Muscle of leg (tissue), 11 donors: Measurements from ENCODE around the gene SLC12A7. TPM values are rescaled to one million over a fixed set of nuclear protein-coding genes. Genes with fewer than 3 reads are reported as not detected.

Source experiments
- DNase-seq: peaks from one replicate; pipeline ENCODE4 v3.0.0; 2013
- H3K27ac ChIP-seq: one replicate; pipeline ENCODE4 v1.5.1; 2013; ENCODE audit warnings: mild to moderate bottlenecking, low read length, control low read depth
- H3K27me3 ChIP-seq: one replicate; pipeline ENCODE4 v1.6.1; 2013; ENCODE audit warnings: low read length; ENCODE audit not compliant: control insufficient read depth, insufficient read depth
- H3K36me3 ChIP-seq: one replicate; pipeline ENCODE4 v1.6.1; 2013; ENCODE audit warnings: low read length; ENCODE audit not compliant: control insufficient read depth, insufficient read depth
- H3K4me1 ChIP-seq: one replicate; pipeline ENCODE4 v1.6.1; 2013; ENCODE audit warnings: low read length; ENCODE audit not compliant: control insufficient read depth, insufficient read depth
- H3K4me3 ChIP-seq: one replicate; pipeline ENCODE4 v1.5.1; 2013; ENCODE audit warnings: low read length, control low read depth
- H3K9me3 ChIP-seq: replicated peaks from 2 replicates; pipeline ENCODE4 v1.6.1; 2013; ENCODE audit warnings: low read depth, low read length; ENCODE audit not compliant: control insufficient read depth
- WGBS: methylation state at CpG from one replicate; pipeline ENCODE4 v1.1.5; 2013; ENCODE audit warnings: missing lambda C conversion rate; ENCODE audit not compliant: insufficient coverage; 5-methylcytosine and 5-hydroxymethylcytosine counted together
- polyA plus RNA-seq, 8 donors: library from polyadenylated mRNA; unstranded; fragments of 120-200 nt; gene quantifications; one replicate each; pipeline versions ENCODE4 v1.2.1 to v1.2.3, GENCODE V29; 2013; ENCODE audit warnings: inconsistent platforms in 1 of 8, low replicate concordance in 1 of 8; ENCODE audit not compliant: insufficient read length in 8 of 8, insufficient read depth in 1 of 8
- total RNA-seq: library from RNA; stranded (reverse); fragments of 120-200 nt; gene quantifications from one replicate; pipeline ENCODE4 v1.2.4, GENCODE V29; 2013

SLC12A7 gene
- total and polyA plus RNA-seq, 9 donors, result 5.5 to 12.5 (median 10.8) TPM

GRCh38 chr5:1041225-1042143 lies 70.4 kb downstream of the SLC12A7 start:
- H3K27me3 ChIP-seq, result no peaks in the 10 kb centered on the region
- no peak overlapping the region for H3K27ac ChIP-seq
- WGBS, result 89% methylated on average over 15 of the region's 15 CpGs

GRCh38 chr5:1040571-1040970 lies 71.3 kb downstream of the SLC12A7 start:
- H3K4me3 ChIP-seq, result no peak overlapping the region
- no peaks in the 10 kb centered on the region for H3K36me3 ChIP-seq
- H3K27ac ChIP-seq, result no peak overlapping the region
- 88% methylated on average over 7 of the region's 10 CpGs for WGBS
- no peak for DNase-seq
- H3K9me3 ChIP-seq, result no peaks in the 10 kb centered on the region
- H3K27me3 ChIP-seq, result no peaks in the 10 kb centered on the region
- H3K4me1 ChIP-seq, result peaks cover 2% of the 10 kb centered on the region

More at GRCh38 chr5:1041225-1042143, 70.4 kb downstream of the SLC12A7 start:
- Histone ChIP-seq H3K4me3 (no peak overlapping the region), H3K36me3 (no peaks in the 10 kb centered on the region), H3K4me1 (peaks cover 2% of the 10 kb centered on the region), H3K9me3 (no peaks in the 10 kb centered on the region)
- DNase-seq, result no peak

GRCh38 chr5:1039706-1040260 lies 72.1 kb downstream of the SLC12A7 start:
- Histone ChIP-seq H3K4me1 (peaks cover 2% of the 10 kb centered on the region), H3K27me3 (no peaks in the 10 kb centered on the region), H3K9me3 (no peaks in the 10 kb centered on the region), H3K4me3 (no peak overlapping the region), H3K27ac (no peak overlapping the region), H3K36me3 (no peaks in the 10 kb centered on the region)
- WGBS, result 91% methylated on average over 10 of the region's 18 CpGs
- DNase-seq, result no peak

- WGBS, result 87% methylated on average over 8 of the region's 16 CpGs
- peaks cover 2% of the 10 kb centered on the region for H3K4me1 ChIP-seq
Measured at GRCh38 chr5:1039210-1039548, 72.7 kb downstream of the SLC12A7 start.

GRCh38 chr5:1038417-1039209 lies 73.2 kb downstream of the SLC12A7 start:
- peaks cover 2% of the 10 kb centered on the region for H3K4me1 ChIP-seq
- no peak overlapping the region for H3K4me3 ChIP-seq
- 79% methylated on average over 26 of the region's 28 CpGs for WGBS
- no peak overlapping the region for H3K27ac ChIP-seq
- H3K36me3 ChIP-seq, result no peaks in the 10 kb centered on the region
- H3K9me3 ChIP-seq, result no peaks in the 10 kb centered on the region
- H3K27me3 ChIP-seq, result no peaks in the 10 kb centered on the region
- DNase-seq, result no peak

More at GRCh38 chr5:1039210-1039548, 72.7 kb downstream of the SLC12A7 start:
- Histone ChIP-seq H3K9me3 (no peaks in the 10 kb centered on the region), H3K4me3 (no peak overlapping the region), H3K27ac (no peak overlapping the region), H3K36me3 (no peaks in the 10 kb centered on the region), H3K27me3 (no peaks in the 10 kb centered on the region)
- no peak for DNase-seq

GRCh38 chr5:1037671-1038416 lies 74.0 kb downstream of the SLC12A7 start:
- no peak for DNase-seq
- no peaks in the 10 kb centered on the region for H3K27me3 ChIP-seq
- H3K27ac ChIP-seq, result no peak overlapping the region
- H3K9me3 ChIP-seq, result no peaks in the 10 kb centered on the region
- WGBS, result 89% methylated on average over 32 of the region's 43 CpGs
- H3K36me3 ChIP-seq, result no peaks in the 10 kb centered on the region
- H3K4me1 ChIP-seq, result peaks cover 2% of the 10 kb centered on the region
- H3K4me3 ChIP-seq, result no peak overlapping the region

GRCh38 chr5:1037123-1037670 lies 74.7 kb downstream of the SLC12A7 start:
- WGBS, result 71% methylated on average over 14 of the region's 16 CpGs
- Histone ChIP-seq H3K27me3 (no peaks in the 10 kb centered on the region), H3K27ac (no peak overlapping the region), H3K36me3 (no peaks in the 10 kb centered on the region), H3K4me1 (peaks cover 2% of the 10 kb centered on the region), H3K9me3 (no peaks in the 10 kb centered on the region), H3K4me3 (no peak overlapping the region)
- DNase-seq, result no peak

- no peaks in the 10 kb centered on the region for H3K27me3 ChIP-seq
- H3K9me3 ChIP-seq, result no peaks in the 10 kb centered on the region
- DNase-seq, result no peak
- H3K4me1 ChIP-seq, result peaks cover 2% of the 10 kb centered on the region
- 85% methylated on average over 20 of the region's 22 CpGs for WGBS
- no peak overlapping the region for H3K4me3 ChIP-seq
- no peaks in the 10 kb centered on the region for H3K36me3 ChIP-seq
- no peak overlapping the region for H3K27ac ChIP-seq
Measured at GRCh38 chr5:1036504-1037122, 75.2 kb downstream of the SLC12A7 start.
